Measurements from ENCODE around the gene PACSIN1.

- TF ChIP-seq CTCF (IDR thresholded peaks at IDR 0.05) (no peak), POLR2A (IDR thresholded peaks at IDR 0.05) (no peak)
Measured at GRCh38 chr6:34475767-34476328, 10.0 kb downstream of the PACSIN1 start.

All from stomach (tissue), 4 donors.